GM12878 (cell line): ENCODE measurements around the gene FRK. TPM values are rescaled to one million over a fixed set of nuclear protein-coding genes. Genes with fewer than 3 reads are reported as not detected.
A peak's percentile ranks its signal among the peaks of the same experiment; 100 is the strongest.

Experiments used
- ATAC-seq: fragments of 200-7000 bp; cut with Tn5 transposase; 3 replicates; pipeline ENCODE4 v1.9.1; 2020; ENCODE audit warnings: mild to moderate bottlenecking, moderate library complexity
- BruUV-seq: library from RNA; stranded (reverse); fragments of 400-500 nt; replicated peaks from 2 replicates; lab custom pipeline; 2021; lab: Mats Ljungman, UMichigan
- CTCF ChIA-PET: fragments of 300-600 bp; sonication (Branson Sonifier 250); formaldehyde crosslinking; extraction: SDS; loops from one replicate; lab custom pipeline; 2021; ENCODE audit warnings: inconsistent platforms; lab: Yijun Ruan, JAX
- POLR2A ChIA-PET: fragments of 350-600 bp; formaldehyde crosslinking; extraction: SDS; loops from one replicate; lab custom pipeline; 2021; ENCODE audit warnings: inconsistent platforms; lab: Charles Lee
- RAD21 ChIA-PET: fragments of 300-600 bp; sonication (Branson Sonifier 250); formaldehyde crosslinking; loops from one replicate; lab custom pipeline; 2023; ENCODE audit warnings: antibody characterized with exemption; ENCODE audit not compliant: unreplicated experiment; lab: Charles Lee
- SMC1A ChIA-PET: fragments of 300-600 bp; sonication (Branson Sonifier 250); formaldehyde crosslinking; loops from one replicate; lab custom pipeline; 2023; ENCODE audit not compliant: unreplicated experiment, uncharacterized antibody; lab: Charles Lee
- DNase-seq: peaks from one replicate; pipeline ENCODE4 v3.0.0-alpha.2; 2011; ENCODE audit warnings: low read depth, low spot score
- FAIRE-seq: peaks from 3 replicates; lab custom pipeline; 2011; peaks lifted over from hg19 to GRCh38; lab: Jason Lieb, UNC
- H2AFZ ChIP-seq: 2 replicates; pipeline ENCODE4 v1.6.0; 2011; ENCODE audit warnings: low read depth, low read length, control low read depth; ENCODE audit not compliant: control insufficient read depth
- H3K27ac ChIP-seq: 2 replicates; pipeline ENCODE4 v1.5.1; 2011; ENCODE audit warnings: control low read depth; ENCODE audit not compliant: control insufficient read depth, insufficient read depth
- H3K27me3 ChIP-seq, 2 experiments: replicated peaks in 1 of 2; 2 replicates each; pipeline versions ENCODE4 v1.6.0 to v1.6.1; 2011; ENCODE audit warnings: low read length in 1 of 2; ENCODE audit not compliant: control insufficient read depth in 2 of 2, insufficient read depth in 2 of 2
- H3K36me3 ChIP-seq, 2 experiments: 2 replicates each; pipeline ENCODE4 v1.5.1; 2011; ENCODE audit warnings: low read length in 1 of 2; ENCODE audit not compliant: control insufficient read depth in 2 of 2, insufficient read depth in 2 of 2
- H3K4me1 ChIP-seq: 2 replicates; pipeline ENCODE4 v1.6.1; 2011; ENCODE audit warnings: mild to moderate bottlenecking, low read length, moderate library complexity, mixed read lengths; ENCODE audit not compliant: control insufficient read depth, insufficient read depth
- H3K4me2 ChIP-seq: 2 replicates; pipeline ENCODE4 v1.6.0; 2011; ENCODE audit warnings: control low read depth; ENCODE audit not compliant: control insufficient read depth, insufficient read depth
- H3K4me3 ChIP-seq: fragments of 200-600 bp; sonication (generic); 2 replicates; pipeline ENCODE4 v1.5.1; 2016
- H3K79me2 ChIP-seq: 2 replicates; pipeline ENCODE4 v1.6.0; 2011; ENCODE audit warnings: low read length; ENCODE audit not compliant: control insufficient read depth, insufficient read depth
- H3K9ac ChIP-seq: 2 replicates; pipeline ENCODE4 v1.8.0; 2011; ENCODE audit warnings: low read length, control low read depth, mixed read lengths; ENCODE audit not compliant: control insufficient read depth, insufficient read depth
- H3K9me3 ChIP-seq: replicated peaks from 3 replicates; pipeline ENCODE4 v1.5.1; 2011; ENCODE audit warnings: mild to moderate bottlenecking, low read length; ENCODE audit not compliant: control insufficient read depth, insufficient read depth
- H4K20me1 ChIP-seq: 2 replicates; pipeline ENCODE4 v1.6.0; 2011; ENCODE audit not compliant: control insufficient read depth, insufficient read depth
- ATF7 ChIP-seq: fragments of 450-650 bp; IDR thresholded peaks from 2 replicates; pipeline ENCODE4 v1.6.1; 2016; ENCODE audit warnings: low read depth, mild to moderate bottlenecking
- CHD1 ChIP-seq: IDR thresholded peaks from 2 replicates; pipeline ENCODE4 v1.6.1; 2012; ENCODE audit warnings: low read depth, low read length, improper control_type of control experiment
- CTCF ChIP-seq, 3 experiments: IDR thresholded peaks in 2 of 3; conservative IDR thresholded peaks in 1 of 3; 2 replicates each; pipeline ENCODE4 v1.5.1; 2011; ENCODE audit warnings: low read depth in 3 of 3, low read length in 3 of 3, mild to moderate bottlenecking in 3 of 3, control low read depth in 2 of 3, moderate library complexity in 2 of 3, inconsistent platforms in 1 of 3, mixed read lengths in 1 of 3; ENCODE audit not compliant: control insufficient read depth in 2 of 3, insufficient read depth in 1 of 3; ENCODE audit errors: extremely low read depth in 1 of 3
- E2F8 ChIP-seq: fragments of 450-650 bp; IDR thresholded peaks from 2 replicates; pipeline ENCODE4 v1.6.1; 2018; ENCODE audit warnings: mild to moderate bottlenecking, low read depth, moderate library complexity; ENCODE audit not compliant: partially characterized antibody
- FOXM1 ChIP-seq: IDR thresholded peaks from 2 replicates; pipeline ENCODE4 v1.6.1; 2012; ENCODE audit warnings: low read depth, mild to moderate bottlenecking, inconsistent platforms, low read length, moderate library complexity
- MLLT1 ChIP-seq: fragments of 450-650 bp; IDR thresholded peaks from 2 replicates; pipeline ENCODE4 v1.6.1; 2016; ENCODE audit warnings: mild to moderate bottlenecking
- NRF1 ChIP-seq: conservative IDR thresholded peaks from 2 replicates; pipeline ENCODE4 v1.6.1; 2011; ENCODE audit warnings: mild to moderate bottlenecking, low read depth, low read length, improper control_type of control experiment
- SMC3 ChIP-seq: IDR thresholded peaks from 2 replicates; pipeline ENCODE4 v1.6.1; 2011; ENCODE audit warnings: low read length, improper control_type of control experiment, borderline replicate concordance
- TBL1XR1 ChIP-seq: IDR thresholded peaks from 2 replicates; pipeline ENCODE4 v1.6.1; 2012; ENCODE audit warnings: low read depth, low read length, improper control_type of control experiment
- ZBTB40 ChIP-seq: fragments of 450-650 bp; IDR thresholded peaks from 2 replicates; pipeline ENCODE4 v1.6.1; 2016; ENCODE audit warnings: mild to moderate bottlenecking, moderate library complexity, borderline replicate concordance
- WGBS: methylation state at CpG from one replicate; pipeline ENCODE4 v1.1.6; 2016; ENCODE audit warnings: low lambda C conversion rate; ENCODE audit not compliant: insufficient replicate concordance, insufficient coverage; ENCODE audit errors: missing lambda C conversion rate; 5-methylcytosine and 5-hydroxymethylcytosine counted together
- in situ Hi-C: fragments of 300-500 bp; cut with MboI; formaldehyde crosslinking; loops from 9 replicates; pipeline ENCODE4 v1.14.3; 2018; ENCODE audit warnings: mixed read lengths
- intact Hi-C: fragments of 100-400 bp; cut with micrococcal nuclease; formaldehyde crosslinking; loops from one replicate; pipeline ENCODE4 v1.14.2; 2022; ENCODE audit not compliant: unreplicated experiment
- polyA plus RNA-seq, 11 experiments: library from polyadenylated mRNA; depleted of rRNA in 4 of 11; unstranded in 6 of 11; stranded (reverse) in 5 of 11; fragments of >200 nt; fragmentation: Nextera tagmentation in 4 of 11; fragmentation: Illumina TruSeq in 1 of 11; extraction: Ambion mirVana in 4 of 11; extraction: Trizol in 1 of 11; gene quantifications; 1 replicate in 1 of 11; 2 replicates in 10 of 11; pipeline versions ENCODE4 v1.2.1 to v1.2.3, GENCODE V29; 2011 to 2016; ENCODE audit warnings: inconsistent platforms in 2 of 11, missing spikeins in 2 of 11, low read depth in 1 of 11
- total RNA-seq, 4 experiments: library from RNA; depleted of rRNA in 3 of 4; stranded (reverse); fragments of >200 nt in 3 of 4; fragmentation: Illumina TruSeq in 1 of 4; extraction: Trizol in 1 of 4; gene quantifications; 2 replicates each; pipeline versions ENCODE4 v1.2.1 to v1.2.3, GENCODE V29; 2013 to 2021

The FRK gene
- total and polyA plus RNA-seq, 10 of the 15 experiments (the other 5 are each of a cell fraction or from before 2014, with no cell fraction given) = 0.29 to 2.4 (median 1.2) TPM

- TF ChIP-seq ZBTB40 (no peak), SMC3 (peak; percentile 66; the same call in 1 of the 2 replicates), NRF1 (no peak)
Observed at GRCh38 chr6:115896538-115897129, 164.1 kb downstream of the FRK start (continued).

- H3K79me2 ChIP-seq = no peaks in the 10 kb centered on the region
- SMC1A ChIA-PET = interaction anchor here (0.8 kb wide), 1 partner anchor 1147 kb away, joined by 3 read pairs; no protein-coding TSS in a partner anchor
- RAD21 ChIA-PET = no interaction called here
- H3K9ac ChIP-seq = no peak overlapping the region
- intact Hi-C loops (loop anchor here (5.0 to 10.0 kb wide), 3 partner anchors 117 to 840 kb away; no protein-coding TSS in a partner anchor), in situ Hi-C loops (loop anchor here (10.0 kb wide), 1 partner anchor 200 kb away; no protein-coding TSS in a partner anchor)
- FAIRE-seq (no peak), ATAC-seq (no peak), DNase-seq (no peak)
- no peaks in the 10 kb centered on the region for H4K20me1 ChIP-seq
- no peak overlapping the region for H3K4me2 ChIP-seq
- H3K27me3 ChIP-seq = no peaks in the 10 kb centered on the region
- no peak overlapping the region for H3K27ac ChIP-seq
- H3K4me3 ChIP-seq = no peak overlapping the region
- H2AFZ ChIP-seq = no peak overlapping the region
- peaks cover 26% of the 10 kb centered on the region for H3K4me1 ChIP-seq
- 46% methylated on average over 7 of the region's 7 CpGs for WGBS
- CTCF ChIA-PET = interaction anchor here (0.5 to 0.7 kb wide), 2 partner anchors 216 to 553 kb away, joined by 3 read pairs; no protein-coding TSS in a partner anchor
- no peaks in the 10 kb centered on the region for H3K36me3 ChIP-seq
- no peaks in the 10 kb centered on the region; the same call in 2 of the 3 replicates for H3K9me3 ChIP-seq
- POLR2A ChIA-PET = interaction anchor here (0.6 kb wide), 1 partner anchor 736 kb away, joined by 3 read pairs; no protein-coding TSS in a partner anchor
- no TSS peak for BruUV-seq
- TF ChIP-seq MLLT1 = no peak
- TF ChIP-seq CHD1 = no peak
- no peak for TF ChIP-seq E2F8
- TF ChIP-seq ATF7 = no peak
- no peak for TF ChIP-seq TBL1XR1
- no peak for TF ChIP-seq CTCF (IDR thresholded peaks at IDR 0.05 in 2 of 3, conservative IDR thresholded peaks at IDR 0.05 in 1 of 3; ENCODE audit: control insufficient read depth in 2 of 3, extremely low read depth in 1 of 3, insufficient read depth in 1 of 3, low read depth in 3 of 3, low read length in 3 of 3)
- no peak for TF ChIP-seq FOXM1
Observed at GRCh38 chr6:115894426-115894992, 166.2 kb downstream of the FRK start.
